NAMALWA (cell line): ENCODE results near the gene KIRREL3.
"Not testable (repeated sequence)": the region's sequence is repeated elsewhere in the genome, so short reads cannot be mapped to it uniquely, and the experiment has no call there.

ENCODE experiments used
- DNase-seq: peaks from one replicate; pipeline ENCODE4 v3.0.0-alpha.2; 2015; ENCODE audit warnings: low spot score

KIRREL3 gene

GRCh38 chr11:126952533-126952932, 48.0 kb downstream of the KIRREL3 start:
- DNase-seq: not testable (repeated sequence)

- no peak for DNase-seq
Observed at GRCh38 chr11:126951465-126951864, 49.1 kb downstream of the KIRREL3 start.

- no peak for DNase-seq
Observed at GRCh38 chr11:126949066-126949891, 51.3 kb downstream of the KIRREL3 start.

GRCh38 chr11:126948563-126948962, 52.0 kb downstream of the KIRREL3 start:
- no peak for DNase-seq

- DNase-seq: no peak
Observed at GRCh38 chr11:126945319-126945718, 55.3 kb downstream of the KIRREL3 start.

- DNase-seq: no peak
Observed at GRCh38 chr11:126943316-126943715, 57.3 kb downstream of the KIRREL3 start.

GRCh38 chr11:126942146-126942545, 58.4 kb downstream of the KIRREL3 start:
- DNase-seq: no peak

- no peak for DNase-seq
Observed at GRCh38 chr11:126939552-126939951, 61.0 kb downstream of the KIRREL3 start.

GRCh38 chr11:126938718-126939117, 61.9 kb downstream of the KIRREL3 start:
- no peak for DNase-seq

GRCh38 chr11:126930091-126930841, 70.3 kb downstream of the KIRREL3 start:
- no peak for DNase-seq

GRCh38 chr11:126929179-126930061, 71.2 kb downstream of the KIRREL3 start:
- DNase-seq: no peak

GRCh38 chr11:126927623-126928022, 72.9 kb downstream of the KIRREL3 start:
- DNase-seq: no peak

GRCh38 chr11:126926376-126926791, 74.2 kb downstream of the KIRREL3 start:
- DNase-seq: no peak

- no peak for DNase-seq
Observed at GRCh38 chr11:126925321-126926093, 75.1 kb downstream of the KIRREL3 start.

- no peak for DNase-seq
Observed at GRCh38 chr11:126924376-126925040, 76.1 kb downstream of the KIRREL3 start.

GRCh38 chr11:126920833-126921232, 79.7 kb downstream of the KIRREL3 start:
- peak; percentile 11 for DNase-seq

GRCh38 chr11:126919147-126919823, 81.3 kb downstream of the KIRREL3 start:
- no peak for DNase-seq

GRCh38 chr11:126918556-126918955, 82.0 kb downstream of the KIRREL3 start:
- no peak for DNase-seq

GRCh38 chr11:126917531-126918204, 82.9 kb downstream of the KIRREL3 start:
- no peak for DNase-seq

- DNase-seq: no peak
Observed at GRCh38 chr11:126915430-126915829, 85.1 kb downstream of the KIRREL3 start.
